Kidney tubule cell (primary cell): ENCODE data around the gene PLS1.
"Not testable (repeated sequence)": the region's sequence is repeated elsewhere in the genome, so short reads cannot be mapped to it uniquely, and the experiment has no call there.

ENCODE experiments used
- DNase-seq: peaks from one replicate; pipeline ENCODE4 v3.0.0-alpha.2; 2018; ENCODE audit warnings: low spot score

PLS1 gene

GRCh38 chr3:142694225-142694624 lies 98.0 kb downstream of the PLS1 start:
- peak; percentile 25 for DNase-seq

- DNase-seq: no peak
Observed at GRCh38 chr3:142705198-142705597, 109.0 kb downstream of the PLS1 start.

GRCh38 chr3:142706321-142707127 lies 110.3 kb downstream of the PLS1 start:
- no peak for DNase-seq

- no peak for DNase-seq
Observed at GRCh38 chr3:142709207-142709606, 113.0 kb downstream of the PLS1 start.

GRCh38 chr3:142714882-142715281 lies 118.7 kb downstream of the PLS1 start:
- not testable (repeated sequence) for DNase-seq

GRCh38 chr3:142716102-142716501 lies 119.9 kb downstream of the PLS1 start:
- no peak for DNase-seq

GRCh38 chr3:142723665-142723967 lies 127.4 kb downstream of the PLS1 start:
- no peak for DNase-seq

GRCh38 chr3:142723968-142724681 lies 127.9 kb downstream of the PLS1 start, which contains the start of gene TRPC1:
Gene TRPC1, plus strand, starts transcription at chr3:142724034. Its CDS starts 526 bp downstream, at chr3:142724560.
- peak; percentile 88 for DNase-seq

- DNase-seq: peak; percentile 68
Observed at GRCh38 chr3:142724682-142725356, 128.6 kb downstream of the PLS1 start.

- no peak for DNase-seq
Observed at GRCh38 chr3:142725357-142725739, 129.2 kb downstream of the PLS1 start.

- no peak for DNase-seq
Observed at GRCh38 chr3:142726017-142726416, 129.8 kb downstream of the PLS1 start.

- DNase-seq: no peak
Observed at GRCh38 chr3:142732066-142732465, 135.9 kb downstream of the PLS1 start.

- no peak for DNase-seq
Observed at GRCh38 chr3:142734834-142735233, 138.6 kb downstream of the PLS1 start.

- DNase-seq: no peak
Observed at GRCh38 chr3:142735462-142735861, 139.3 kb downstream of the PLS1 start.

GRCh38 chr3:142738396-142738795 lies 142.2 kb downstream of the PLS1 start:
- no peak for DNase-seq

GRCh38 chr3:142746646-142747045 lies 150.5 kb downstream of the PLS1 start:
- DNase-seq: no peak

GRCh38 chr3:142750531-142750930 lies 154.3 kb downstream of the PLS1 start:
- DNase-seq: not testable (repeated sequence)

- DNase-seq: not testable (repeated sequence)
Observed at GRCh38 chr3:142752605-142753004, 156.4 kb downstream of the PLS1 start.

GRCh38 chr3:142754494-142754893 lies 158.3 kb downstream of the PLS1 start:
- no peak for DNase-seq
